Psoas muscle (tissue), 8 donors: Measurements from ENCODE around the gene FMNL3. TPM values are rescaled to one million over a fixed set of nuclear protein-coding genes. Genes with fewer than 3 reads are reported as not detected.

Source experiments
- ATAC-seq, 4 donors: fragments of 200-7000 bp; cut with Tn5 transposase; one replicate each; pipeline ENCODE4 v1.9.1; 2020; ENCODE audit warnings: moderate library complexity in 3 of 4, mild to moderate bottlenecking in 2 of 4
- DNase-seq, 2 donors: peaks; one replicate each; pipeline ENCODE4 v3.0.0-alpha.2; 2020
- H3K27ac ChIP-seq: fragments of 200-600 bp; one replicate; pipeline ENCODE4 v1.8.0; 2022
- H3K27me3 ChIP-seq, 3 donors: fragments of 200-600 bp in 1 of 3; one replicate each; pipeline versions ENCODE4 v1.6.1 to v1.8.0; 2013 to 2022; ENCODE audit warnings: low read length in 2 of 3, mild to moderate bottlenecking in 2 of 3, moderate library complexity in 1 of 3; ENCODE audit not compliant: insufficient read depth in 3 of 3
- H3K36me3 ChIP-seq, 2 donors: fragments of 200-600 bp in 1 of 2; one replicate each; pipeline versions ENCODE4 v1.6.1 to v1.8.0; 2013 to 2022; ENCODE audit warnings: low read depth in 1 of 2, mild to moderate bottlenecking in 1 of 2, moderate library complexity in 1 of 2; ENCODE audit not compliant: insufficient read depth in 1 of 2
- H3K4me1 ChIP-seq: fragments of 200-600 bp; one replicate; pipeline ENCODE4 v1.8.0; 2022
- H3K4me3 ChIP-seq: fragments of 200-600 bp; one replicate; pipeline ENCODE4 v1.8.0; 2022; ENCODE audit warnings: mild to moderate bottlenecking
- H3K9me3 ChIP-seq: fragments of 200-600 bp; one replicate; pipeline ENCODE4 v1.8.0; 2022
- WGBS, 3 donors: extraction: QIAGEN DNeasy Blood & Tissue Kit; methylation state at CpG; one replicate each; pipeline versions ENCODE4 v1.1.6 to v1.1.7; 2013; 5-methylcytosine and 5-hydroxymethylcytosine counted together
- intact Hi-C, 2 donors: fragments of 100-400 bp; cut with DNase I; formaldehyde crosslinking; loops; one replicate each; pipeline versions ENCODE4 v1.11.0 to v1.14.2; 2022
- polyA plus RNA-seq, 3 donors: library from polyadenylated mRNA; stranded (reverse); fragments of 200-250 nt; gene quantifications; one replicate each; pipeline ENCODE4 v1.2.3, GENCODE V29; 2013
- total RNA-seq, 4 donors: library from RNA; stranded (reverse); fragmentation: NEBNext Ultra II Directional in 2 of 4; extraction: Animal tissue kit (Norgen Biotek cat#: 25700) in 2 of 4; gene quantifications; one replicate each; pipeline versions ENCODE4 v1.2.1 to v1.2.4, GENCODE V29; 2021 to 2023
- TF ChIP-seq, protein P1 (sequence below): fragments of 200-600 bp; IDR thresholded peaks from one replicate; pipeline ENCODE4 v1.8.0; 2022; ENCODE audit warnings: antibody characterized with exemption
- donor health status: healthy with polysubstance abuse.
- donor health status: DM: no; HTN: no; CAD: no; lungs with moderate emphysema.
- donor health status: Bipolar disorder and iron deficiency.
- donor health status: healthy.
- donor health status: DM: yes; HTN: yes; CAD: no.
- donor health status: DM: no; HTN: no; CAD: no.
- donor health status: DM: no; HTN: no; CAD: no.
- donor health status: DM: yes; HTN: yes; CAD: no.

The FMNL3 gene
- total and polyA plus RNA-seq, 7 donors = 1.5 to 11.3 (median 5.5) TPM

DNA sequence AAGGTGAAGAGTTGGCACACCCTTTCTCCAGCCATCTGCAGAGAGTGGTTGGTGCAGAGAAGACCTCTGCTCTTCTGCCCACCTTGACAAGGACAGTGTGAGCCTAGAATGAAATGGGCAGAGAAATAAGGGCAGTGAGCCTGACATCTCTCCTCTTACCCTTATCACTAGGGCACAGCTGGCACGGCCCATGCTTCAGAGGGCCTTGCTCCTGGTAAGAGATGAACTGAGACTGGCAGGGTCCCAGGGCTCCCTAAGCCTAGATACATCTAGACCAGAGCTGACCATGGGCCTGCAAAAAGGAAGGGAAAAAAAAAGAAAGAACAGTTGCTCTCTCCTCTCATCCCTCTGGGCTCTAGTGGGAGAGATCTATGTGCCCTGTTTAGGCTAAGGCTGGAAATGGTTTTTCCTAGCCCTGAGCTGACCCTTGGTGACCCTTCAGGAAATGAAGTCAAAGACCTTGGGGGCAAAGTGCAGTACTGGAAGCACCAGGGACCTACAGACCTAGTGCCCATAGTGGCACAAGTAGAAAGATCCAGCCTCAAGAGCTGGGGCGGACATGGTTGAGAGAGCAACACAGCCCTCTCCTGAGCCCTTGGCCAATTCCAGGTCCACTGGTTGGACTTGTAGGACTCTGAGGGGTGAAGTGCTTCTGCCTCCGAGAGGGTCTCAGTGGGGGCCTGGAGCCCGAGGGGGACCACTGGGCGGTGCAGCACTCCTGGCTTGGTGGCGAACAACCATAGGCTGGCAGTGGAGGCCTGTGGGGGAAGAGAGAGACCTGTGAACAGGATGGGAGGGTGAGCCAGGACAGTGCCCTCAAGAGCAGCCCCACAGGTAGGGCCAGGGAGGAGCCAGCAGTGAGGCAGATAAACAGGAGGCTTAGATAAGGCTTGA lies 61.8 kb downstream of the FMNL3 start:
- DNase-seq (no peak), ATAC-seq (no peak)
- TF ChIP-seq, protein P1, sequence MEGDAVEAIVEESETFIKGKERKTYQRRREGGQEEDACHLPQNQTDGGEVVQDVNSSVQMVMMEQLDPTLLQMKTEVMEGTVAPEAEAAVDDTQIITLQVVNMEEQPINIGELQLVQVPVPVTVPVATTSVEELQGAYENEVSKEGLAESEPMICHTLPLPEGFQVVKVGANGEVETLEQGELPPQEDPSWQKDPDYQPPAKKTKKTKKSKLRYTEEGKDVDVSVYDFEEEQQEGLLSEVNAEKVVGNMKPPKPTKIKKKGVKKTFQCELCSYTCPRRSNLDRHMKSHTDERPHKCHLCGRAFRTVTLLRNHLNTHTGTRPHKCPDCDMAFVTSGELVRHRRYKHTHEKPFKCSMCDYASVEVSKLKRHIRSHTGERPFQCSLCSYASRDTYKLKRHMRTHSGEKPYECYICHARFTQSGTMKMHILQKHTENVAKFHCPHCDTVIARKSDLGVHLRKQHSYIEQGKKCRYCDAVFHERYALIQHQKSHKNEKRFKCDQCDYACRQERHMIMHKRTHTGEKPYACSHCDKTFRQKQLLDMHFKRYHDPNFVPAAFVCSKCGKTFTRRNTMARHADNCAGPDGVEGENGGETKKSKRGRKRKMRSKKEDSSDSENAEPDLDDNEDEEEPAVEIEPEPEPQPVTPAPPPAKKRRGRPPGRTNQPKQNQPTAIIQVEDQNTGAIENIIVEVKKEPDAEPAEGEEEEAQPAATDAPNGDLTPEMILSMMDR = no peak
- Histone ChIP-seq H3K27ac (no peak overlapping the region), H3K36me3 (peaks cover 3 to 81% of the 10 kb centered on the region in 2 donors), H3K27me3 (no peaks in the 10 kb centered on the region), H3K4me3 (no peak overlapping the region), H3K4me1 (peaks cover 7% of the 10 kb centered on the region), H3K9me3 (no peaks in the 10 kb centered on the region)
- WGBS, 3 donors = 87 to 96% (median 89%) methylated on average over 6 of the region's 6 CpGs
- intact Hi-C loops = no loop called here

DNA sequence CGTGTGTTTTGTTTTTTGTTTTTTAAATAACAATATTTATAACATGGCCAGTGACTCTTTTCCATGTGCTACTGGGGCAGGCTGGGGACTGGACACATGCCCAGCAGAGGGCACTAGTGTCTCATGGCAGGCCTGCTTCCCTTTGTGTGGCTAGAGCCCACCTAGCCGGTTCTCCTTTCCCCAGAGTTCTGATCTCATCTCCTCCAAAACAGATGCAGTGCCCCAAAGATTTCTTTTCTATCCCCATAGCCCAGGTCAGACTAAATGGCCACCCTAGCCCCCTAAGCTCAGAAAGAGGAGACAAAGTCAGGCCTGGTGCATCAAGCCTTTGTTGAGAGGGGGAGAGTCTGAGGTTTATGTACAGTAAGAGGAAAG lies 62.6 kb downstream of the FMNL3 start:
- no peak overlapping the region for H3K27ac ChIP-seq
- peak; percentile 81 to 87 for DNase-seq
- 11 to 28% (median 14%) methylated on average over 2 of the region's 2 CpGs for WGBS, 3 donors
- H3K36me3 ChIP-seq = peaks cover 2 to 80% of the 10 kb centered on the region in 2 donors
- intact Hi-C loops = loop anchor here (1.0 kb wide), 1 partner anchor 63 kb away; the partner anchor contains the start of gene FMNL3 (in 2 of the 2)
- peaks cover 8% of the 10 kb centered on the region for H3K4me1 ChIP-seq
- TF ChIP-seq, protein P1 = peak; percentile 95
- no peak overlapping the region for H3K4me3 ChIP-seq
- peak; percentile 68 to 87 (median 77) for ATAC-seq
- no peaks in the 10 kb centered on the region for H3K9me3 ChIP-seq
- H3K27me3 ChIP-seq = no peaks in the 10 kb centered on the region

DNA sequence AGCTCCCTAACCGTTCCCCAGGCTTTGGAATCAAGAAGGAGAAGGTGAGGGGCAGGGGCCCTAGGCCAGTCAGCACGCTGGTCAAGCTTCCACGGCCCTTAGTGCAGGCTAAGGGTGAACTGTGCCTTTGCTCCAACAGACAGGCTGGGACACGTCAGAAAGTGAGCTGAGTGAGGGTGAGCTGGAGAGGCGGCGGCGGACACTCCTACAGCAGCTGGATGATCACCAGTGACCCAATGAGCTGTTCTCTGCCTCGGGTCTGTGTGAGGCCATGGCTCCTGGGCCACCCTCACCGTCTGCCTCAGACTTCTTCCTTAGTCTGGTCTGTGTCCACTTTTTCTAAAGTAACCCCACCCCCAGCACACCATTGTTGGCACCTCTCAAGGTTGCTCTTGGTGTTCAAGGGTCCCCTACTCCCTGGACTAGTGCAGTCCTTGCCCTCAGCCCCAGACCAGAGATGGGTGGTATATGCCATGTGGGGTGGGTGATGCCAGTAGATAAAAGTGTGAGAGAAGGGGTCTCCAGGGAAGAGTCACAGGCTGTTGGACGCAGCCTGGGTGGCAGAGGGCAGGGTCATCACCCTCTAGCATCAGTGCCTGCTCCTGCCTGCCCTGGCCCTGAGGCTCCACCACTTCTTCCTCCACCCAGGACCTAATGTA lies 63.1 kb downstream of the FMNL3 start:
- intact Hi-C loops = loop anchor here (1.0 kb wide), 1 partner anchor 63 kb away; the partner anchor contains the start of gene FMNL3 (in 2 of the 2)
- ATAC-seq (peak in 3 of 4 donors; percentile 3 to 18 (median 3)), DNase-seq (no peak)
- no peak overlapping the region for H3K27ac ChIP-seq
- H3K4me3 ChIP-seq = no peak overlapping the region
- H3K9me3 ChIP-seq = no peaks in the 10 kb centered on the region
- H3K36me3 ChIP-seq = peaks cover 0 to 81% of the 10 kb centered on the region in 2 donors
- 73 to 77% (median 74%) methylated on average over 10 of the region's 10 CpGs for WGBS, 3 donors
- H3K4me1 ChIP-seq = peaks cover 8% of the 10 kb centered on the region
- TF ChIP-seq, protein P1 = no peak
- no peaks in the 10 kb centered on the region for H3K27me3 ChIP-seq

DNA sequence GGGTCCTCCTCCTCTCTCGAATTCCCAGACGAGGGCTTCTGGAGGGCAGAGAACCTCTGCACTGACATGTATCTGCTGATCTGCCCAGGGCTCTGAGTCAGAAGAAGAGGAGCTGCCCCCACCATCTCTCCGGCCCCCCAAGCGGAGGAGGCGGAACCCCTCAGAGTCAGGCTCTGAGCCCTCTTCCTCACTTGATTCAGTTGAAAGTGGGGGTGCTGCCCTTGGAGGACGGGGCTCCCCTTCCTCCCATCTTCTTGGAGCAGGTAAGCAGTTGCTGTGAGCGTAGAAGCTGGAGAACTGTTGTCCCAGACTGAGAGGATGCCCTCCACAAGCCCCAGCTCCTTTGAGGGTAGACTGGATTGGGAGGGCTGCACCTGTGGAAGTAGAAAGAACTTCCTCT lies 64.1 kb downstream of the FMNL3 start:
- Histone ChIP-seq H3K9me3 (no peaks in the 10 kb centered on the region), H3K27me3 (no peaks in the 10 kb centered on the region), H3K27ac (no peak overlapping the region), H3K36me3 (peaks cover 0 to 85% of the 10 kb centered on the region in 2 donors), H3K4me1 (peaks cover 8% of the 10 kb centered on the region), H3K4me3 (no peak overlapping the region)
- 86 to 97% (median 94%) methylated on average over 7 of the region's 7 CpGs for WGBS, 3 donors
- no peak for ATAC-seq
- intact Hi-C loops = no loop called here
- TF ChIP-seq, protein P1 = no peak
- no peak for DNase-seq
